Activated B cell treated with CpG ODN at 0.5 μM for 24 hours (primary cell): ENCODE data around the gene CCDC12. TPM values are rescaled to one million over a fixed set of nuclear protein-coding genes. Genes with fewer than 3 reads are reported as not detected.

ENCODE experiments used
- ATAC-seq: fragments of 200-7000 bp; cut with Tn5 transposase; one replicate; pipeline ENCODE4 v1.10.0; 2021; ENCODE audit warnings: low read depth, mild to moderate bottlenecking, moderate library complexity
- CTCF ChIA-PET: fragments of 350-600 bp; sonication (Branson Sonifier 250); formaldehyde crosslinking; loops from one replicate; lab custom pipeline; 2021; ENCODE audit warnings: antibody characterized with exemption; lab: Charles Lee
- POLR2A ChIA-PET: fragments of 350-600 bp; sonication (Branson Sonifier 250); formaldehyde crosslinking; loops from one replicate; lab custom pipeline; 2021; ENCODE audit warnings: antibody characterized with exemption; lab: Charles Lee
- DNase-seq: peaks from one replicate; pipeline ENCODE4 v3.0.0; 2022
- H3K27ac Mint-ChIP-seq: one replicate; pipeline ENCODE4 v1.8.0; 2020; ENCODE audit warnings: mixed read lengths
- H3K27me3 Mint-ChIP-seq: one replicate; pipeline ENCODE4 v1.8.0; 2021; ENCODE audit warnings: mixed read lengths
- H3K36me3 Mint-ChIP-seq: one replicate; pipeline ENCODE4 v1.8.0; 2021; ENCODE audit warnings: low read depth, mixed read lengths
- H3K4me1 Mint-ChIP-seq: one replicate; pipeline ENCODE4 v1.8.0; 2021; ENCODE audit warnings: mixed read lengths
- H3K4me3 Mint-ChIP-seq: one replicate; pipeline ENCODE4 v1.8.0; 2020; ENCODE audit warnings: mild to moderate bottlenecking, mixed read lengths
- H3K9me3 Mint-ChIP-seq: one replicate; pipeline ENCODE4 v1.8.0; 2020; ENCODE audit warnings: mixed read lengths
- intact Hi-C: fragments of 100-400 bp; cut with micrococcal nuclease; formaldehyde crosslinking; loops from one replicate; pipeline ENCODE4 v1.15.1; 2024
- total RNA-seq: library from RNA; stranded (reverse); gene quantifications from 2 replicates; pipeline ENCODE4 v1.2.3, GENCODE V29; 2022
- TF ChIP-seq, protein P1 (sequence below): fragments of 200-600 bp; IDR thresholded peaks from one replicate; pipeline ENCODE4 v1.8.0; 2022; ENCODE audit warnings: antibody characterized with exemption, mild to moderate bottlenecking

The CCDC12 gene
- total RNA-seq, 1 donor from 2014 or later, result 98.4 TPM

DNA sequence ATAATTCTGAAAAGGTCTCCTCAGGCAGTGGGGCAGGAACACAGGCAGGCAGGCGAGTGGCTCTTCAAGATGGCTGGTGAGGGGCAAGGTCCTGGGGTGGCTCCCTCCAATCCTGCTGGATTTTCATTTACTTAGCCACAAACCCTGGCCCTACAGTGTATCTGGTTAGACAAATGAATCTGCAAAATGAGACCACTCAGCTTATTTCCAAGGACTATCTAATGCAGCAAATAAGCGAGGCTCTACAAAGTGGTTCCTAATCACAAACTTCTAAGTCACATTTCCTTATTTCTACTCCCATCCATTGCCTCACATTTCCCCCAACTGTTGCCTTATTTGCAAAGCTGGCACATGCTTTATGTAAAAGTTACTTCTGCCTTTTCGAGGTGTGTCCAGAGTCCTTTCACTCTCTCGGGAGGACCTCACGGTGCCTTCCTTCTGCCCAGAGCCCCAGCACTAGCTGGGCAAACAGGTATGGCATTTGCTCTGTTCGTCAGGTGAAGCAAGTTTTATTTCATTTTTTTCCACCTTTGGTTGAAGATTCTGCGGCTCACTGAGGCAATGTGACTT is 40.5 kb downstream of the CCDC12 start:
- intact Hi-C loops, result no loop called here
- CTCF ChIA-PET, result interaction anchor here (1.0 to 2.1 kb wide), 2 partner anchors 12 to 27 kb away, joined by 3 to 9 read pairs; no protein-coding TSS in a partner anchor
- H3K4me1 Mint-ChIP-seq, result peaks cover 89% of the 10 kb centered on the region
- H3K27ac Mint-ChIP-seq, result peak overlapping the region; percentile 61
- POLR2A ChIA-PET, result interaction anchor here (0.5 to 15.6 kb wide), 4 partner anchors 11 to 120 kb away, joined by 3 to 189 read pairs (median 4); partner anchors contain the start of genes CCDC12 and NBEAL2
- ATAC-seq, result no peak
- TF ChIP-seq, protein P1, sequence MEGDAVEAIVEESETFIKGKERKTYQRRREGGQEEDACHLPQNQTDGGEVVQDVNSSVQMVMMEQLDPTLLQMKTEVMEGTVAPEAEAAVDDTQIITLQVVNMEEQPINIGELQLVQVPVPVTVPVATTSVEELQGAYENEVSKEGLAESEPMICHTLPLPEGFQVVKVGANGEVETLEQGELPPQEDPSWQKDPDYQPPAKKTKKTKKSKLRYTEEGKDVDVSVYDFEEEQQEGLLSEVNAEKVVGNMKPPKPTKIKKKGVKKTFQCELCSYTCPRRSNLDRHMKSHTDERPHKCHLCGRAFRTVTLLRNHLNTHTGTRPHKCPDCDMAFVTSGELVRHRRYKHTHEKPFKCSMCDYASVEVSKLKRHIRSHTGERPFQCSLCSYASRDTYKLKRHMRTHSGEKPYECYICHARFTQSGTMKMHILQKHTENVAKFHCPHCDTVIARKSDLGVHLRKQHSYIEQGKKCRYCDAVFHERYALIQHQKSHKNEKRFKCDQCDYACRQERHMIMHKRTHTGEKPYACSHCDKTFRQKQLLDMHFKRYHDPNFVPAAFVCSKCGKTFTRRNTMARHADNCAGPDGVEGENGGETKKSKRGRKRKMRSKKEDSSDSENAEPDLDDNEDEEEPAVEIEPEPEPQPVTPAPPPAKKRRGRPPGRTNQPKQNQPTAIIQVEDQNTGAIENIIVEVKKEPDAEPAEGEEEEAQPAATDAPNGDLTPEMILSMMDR, result no peak
- DNase-seq, result no peak
- H3K27me3 Mint-ChIP-seq, result no peaks in the 10 kb centered on the region
- no peak overlapping the region for H3K4me3 Mint-ChIP-seq
- H3K9me3 Mint-ChIP-seq, result no peaks in the 10 kb centered on the region
- peaks cover 55% of the 10 kb centered on the region for H3K36me3 Mint-ChIP-seq

DNA sequence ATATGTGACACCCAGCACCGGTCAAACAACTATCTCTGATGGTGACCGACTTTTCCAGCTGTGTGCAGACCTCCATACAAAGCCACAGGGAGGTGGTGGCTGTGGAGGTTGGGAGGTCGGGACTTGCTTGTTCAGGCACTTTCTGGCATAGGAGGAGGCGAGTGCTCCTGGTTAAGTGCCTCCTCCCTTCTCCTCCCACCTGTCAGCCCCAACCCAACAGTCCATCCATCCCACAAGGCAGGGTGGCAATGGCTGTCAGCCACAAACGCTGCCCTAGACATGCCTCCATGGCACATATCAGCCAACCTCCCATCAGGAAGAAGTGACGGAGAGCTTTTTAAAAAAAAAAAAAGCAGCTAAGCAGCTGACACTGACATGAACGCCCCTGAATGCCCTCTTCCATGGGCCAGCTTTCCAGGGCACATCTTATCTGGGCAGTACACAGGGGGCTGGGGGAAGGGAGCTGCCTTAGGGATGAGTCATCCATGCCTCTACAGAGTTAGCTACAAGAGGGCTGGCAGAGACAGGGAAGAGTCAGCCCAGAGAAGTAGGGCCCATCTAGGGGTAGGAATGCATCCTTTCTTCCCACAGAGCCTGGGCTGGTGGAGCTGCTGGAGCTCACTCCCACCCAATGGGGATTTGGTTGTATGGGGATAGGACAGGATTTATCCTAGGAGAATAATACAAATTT is 41.2 kb downstream of the CCDC12 start:
- peaks cover 89% of the 10 kb centered on the region for H3K4me1 Mint-ChIP-seq
- ATAC-seq, result no peak
- H3K27ac Mint-ChIP-seq, result peak overlapping the region; percentile 56
- intact Hi-C loops, result no loop called here
- H3K4me3 Mint-ChIP-seq, result no peak overlapping the region
- TF ChIP-seq, protein P1, result no peak
- ChIA-PET CTCF (interaction anchor here (1.0 to 2.1 kb wide), 2 partner anchors 12 to 26 kb away, joined by 3 to 9 read pairs; no protein-coding TSS in a partner anchor), POLR2A (interaction anchor here (0.5 to 15.6 kb wide), 5 partner anchors 12 to 120 kb away, joined by 3 to 189 read pairs (median 4); partner anchors contain the start of genes CCDC12 and NBEAL2)
- no peak for DNase-seq
- H3K9me3 Mint-ChIP-seq, result no peaks in the 10 kb centered on the region
- peaks cover 51% of the 10 kb centered on the region for H3K36me3 Mint-ChIP-seq
- H3K27me3 Mint-ChIP-seq, result no peaks in the 10 kb centered on the region

DNA sequence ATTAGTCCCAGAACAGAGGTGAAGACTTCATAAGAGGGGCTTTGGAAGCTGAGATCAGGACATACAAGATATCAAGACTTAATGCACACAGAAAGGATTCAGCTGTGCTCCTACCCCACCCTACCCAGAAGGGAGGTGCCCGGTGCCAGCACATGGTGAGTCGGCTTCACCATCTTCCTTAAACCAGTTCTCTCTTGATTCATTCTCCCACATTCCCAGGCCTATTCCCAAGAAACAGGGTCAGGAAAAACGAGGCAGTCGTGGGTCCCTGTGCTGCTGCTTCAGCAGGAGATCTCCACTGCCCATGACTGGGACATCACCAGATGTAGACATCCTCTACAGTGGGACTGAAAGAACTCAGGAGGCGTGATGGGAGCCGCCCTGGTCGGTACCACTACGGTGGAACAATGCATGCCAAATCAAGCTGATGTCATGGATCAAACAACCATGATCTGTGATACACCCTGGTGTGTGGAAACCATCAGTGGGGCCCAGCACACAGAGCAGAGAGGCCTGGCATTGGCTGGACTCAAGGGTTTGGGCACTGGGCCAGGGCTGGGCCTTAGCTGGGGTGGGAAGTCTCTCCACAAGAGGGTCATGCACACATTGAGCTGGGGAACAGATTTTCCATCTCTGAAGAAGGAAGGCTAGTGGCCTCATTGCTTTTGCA is 41.9 kb downstream of the CCDC12 start:
- H3K27ac Mint-ChIP-seq, result peak overlapping the region; percentile 56
- DNase-seq (no peak), ATAC-seq (no peak)
- CTCF ChIA-PET, result interaction anchor here (2.1 kb wide), 1 partner anchor 25 kb away, joined by 9 read pairs; no protein-coding TSS in a partner anchor
- no peaks in the 10 kb centered on the region for H3K9me3 Mint-ChIP-seq
- intact Hi-C loops, result no loop called here
- H3K36me3 Mint-ChIP-seq, result peaks cover 47% of the 10 kb centered on the region
- no peak overlapping the region for H3K4me3 Mint-ChIP-seq
- TF ChIP-seq, protein P1, result no peak
- no peaks in the 10 kb centered on the region for H3K27me3 Mint-ChIP-seq
- peaks cover 88% of the 10 kb centered on the region for H3K4me1 Mint-ChIP-seq
- POLR2A ChIA-PET, result interaction anchor here (0.7 to 15.6 kb wide), 4 partner anchors 19 to 58 kb away, joined by 3 to 189 read pairs (median 6); partner anchors contain the start of genes CCDC12 and NBEAL2

- no peaks in the 10 kb centered on the region for H3K27me3 Mint-ChIP-seq
- DNase-seq, result no peak
- TF ChIP-seq, protein P1, result no peak
- ATAC-seq, result no peak
- peaks cover 88% of the 10 kb centered on the region for H3K4me1 Mint-ChIP-seq
- peak overlapping the region; percentile 50 for H3K27ac Mint-ChIP-seq
- POLR2A ChIA-PET, result interaction anchor here (0.7 to 15.6 kb wide), 3 partner anchors 19 to 59 kb away, joined by 3 to 189 read pairs (median 5); partner anchors contain the start of genes CCDC12 and NBEAL2
- no peak overlapping the region for H3K4me3 Mint-ChIP-seq
- peaks cover 42% of the 10 kb centered on the region for H3K36me3 Mint-ChIP-seq
- H3K9me3 Mint-ChIP-seq, result no peaks in the 10 kb centered on the region
- CTCF ChIA-PET, result no interaction called here
- intact Hi-C loops, result no loop called here
These were observed 42.5 kb downstream of the CCDC12 start for GRCh38 chr3:46934072-46934471.
